ENCODE results near the gene PGLYRP3.

PGLYRP3 gene

GRCh38 chr1:153260585-153261280 is 52.0 kb downstream of the PGLYRP3 start:
- DNase-seq (ENCODE audit: low spot score): no peak

DNA sequence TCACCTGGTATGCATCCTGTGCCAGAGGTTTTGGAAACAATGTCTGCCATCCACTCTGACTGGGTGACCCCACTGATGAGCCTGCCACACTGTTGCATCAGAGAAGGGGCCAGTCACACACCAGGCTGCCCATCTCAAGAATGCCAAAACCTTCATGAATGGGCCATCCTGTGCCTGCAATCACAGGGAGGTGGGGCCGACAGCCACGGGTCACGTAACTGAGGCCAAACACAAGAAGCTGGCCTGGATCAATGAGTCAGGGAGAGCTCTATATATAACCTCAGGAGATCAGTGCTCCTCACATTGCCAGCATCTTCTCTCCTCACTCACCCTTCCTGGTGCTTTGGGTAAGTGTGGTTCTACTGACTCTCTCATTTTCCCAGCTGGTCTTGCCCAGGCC is 53.4 kb downstream of the PGLYRP3 start, which contains the start of gene LORICRIN:
TSS of gene LORICRIN (plus strand) at position 301 of the 400 bp plus-strand sequence. CDS start 1,263 bp downstream, outside the sequence.
- DNase-seq (ENCODE audit: low spot score): no peak

DNA sequence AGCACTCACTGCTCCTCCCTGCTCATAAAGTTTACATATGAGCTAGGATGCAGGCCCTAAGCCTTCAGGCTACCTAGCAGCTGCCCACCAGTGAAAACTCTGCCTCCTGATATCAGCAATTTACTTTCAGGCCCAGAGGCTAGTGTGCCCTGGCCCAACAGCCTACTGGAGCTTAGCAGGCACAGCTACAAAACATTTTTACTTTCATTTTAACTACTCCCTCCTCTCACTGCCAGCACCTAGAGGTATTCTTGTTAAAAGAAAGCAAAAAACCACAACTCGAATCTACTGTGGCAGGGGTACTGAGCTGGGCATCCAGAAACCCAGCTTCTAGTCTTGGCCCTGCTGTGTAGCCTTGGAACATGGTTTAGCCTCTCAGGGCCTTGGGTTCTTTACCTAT is 59.1 kb downstream of the PGLYRP3 start:
- no peak for DNase-seq (ENCODE audit: low spot score)

GRCh38 chr1:153253076-153253475 is 59.7 kb downstream of the PGLYRP3 start:
- no peak for DNase-seq (ENCODE audit: low spot score)

GRCh38 chr1:153251988-153252387 is 60.8 kb downstream of the PGLYRP3 start:
- no peak for DNase-seq (ENCODE audit: low spot score)

- no peak for DNase-seq (ENCODE audit: low spot score)
These were observed 61.2 kb downstream of the PGLYRP3 start for GRCh38 chr1:153251562-153251961.

DNA sequence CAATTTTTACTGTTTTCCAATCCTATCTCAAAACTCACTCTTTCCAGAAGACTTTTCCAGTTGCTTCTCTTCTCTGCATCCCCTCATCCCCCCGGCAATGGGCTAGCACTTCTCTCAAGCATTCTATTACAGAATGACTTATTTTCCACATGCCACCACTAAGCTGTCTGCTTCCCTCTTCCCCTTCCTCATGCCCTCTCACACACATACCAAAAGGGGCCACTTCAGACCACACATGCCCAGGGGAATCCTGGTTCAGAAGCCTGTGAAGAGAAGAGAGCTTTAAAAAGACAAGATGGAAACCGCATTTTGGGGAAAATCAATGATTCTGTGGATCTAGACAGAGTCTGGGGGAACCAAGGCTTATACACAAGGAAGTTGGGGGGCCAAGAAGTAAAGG is 61.7 kb downstream of the PGLYRP3 start:
- no peak for DNase-seq (ENCODE audit: low spot score)

DNA sequence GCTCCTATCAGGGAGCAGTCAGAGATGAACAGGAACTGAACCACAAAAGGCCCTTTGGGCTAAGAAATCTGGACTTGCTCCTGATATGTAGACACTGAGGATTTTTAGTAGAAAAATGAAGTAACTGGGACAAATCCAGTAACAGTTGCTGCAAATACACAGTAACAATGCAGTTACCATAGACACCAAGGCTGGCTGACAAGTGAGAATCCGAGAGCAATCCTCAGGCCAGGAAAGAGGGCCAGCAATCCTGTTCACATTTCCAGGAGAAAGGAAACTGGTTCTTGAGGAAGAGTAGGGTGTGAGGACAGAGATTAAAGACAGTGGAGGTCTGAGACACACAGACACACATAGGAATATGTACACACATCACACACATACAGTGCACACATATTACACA is 62.6 kb downstream of the PGLYRP3 start:
- DNase-seq (ENCODE audit: low spot score): no peak

GRCh38 chr1:153248176-153248879 is 64.4 kb downstream of the PGLYRP3 start:
- no peak for DNase-seq (ENCODE audit: low spot score)

Measured in COLO829 (cell line).